Thoracic aorta (tissue), 2 donors: ENCODE data around the gene KRTAP8-1. TPM values are rescaled to one million over a fixed set of nuclear protein-coding genes. Genes with fewer than 3 reads are reported as not detected.

Source experiments
- ATAC-seq: fragments of 150-250 bp; one replicate; pipeline ENCODE4 v1.8.0; 2017; ENCODE audit warnings: low read depth; ENCODE audit not compliant: insufficient number of reproducible peaks, low FRiP score
- DNase-seq: peaks from one replicate; pipeline ENCODE4 v3.0.0-alpha.2; 2020; ENCODE audit warnings: low spot score
- H3K27ac ChIP-seq, 2 donors: fragments of 200-600 bp; sonication (generic); 1 replicate in 1 of 2; 2 replicates in 1 of 2; pipeline ENCODE4 v1.5.1; 2016; ENCODE audit warnings: mild to moderate bottlenecking in 2 of 2, moderate library complexity in 2 of 2
- H3K27me3 ChIP-seq: fragments of 200-600 bp; sonication (generic); replicated peaks from 2 replicates; pipeline ENCODE4 v1.6.0; 2016; ENCODE audit warnings: mild to moderate bottlenecking; ENCODE audit not compliant: insufficient read depth
- H3K36me3 ChIP-seq: fragments of 200-600 bp; sonication (generic); one replicate; pipeline ENCODE4 v1.5.1; 2016
- H3K4me1 ChIP-seq, 2 donors: fragments of 200-600 bp; sonication (generic); 1 replicate in 1 of 2; 2 replicates in 1 of 2; pipeline versions ENCODE4 v1.5.1 to v1.6.0; 2016; ENCODE audit warnings: low read depth in 2 of 2, mild to moderate bottlenecking in 1 of 2; ENCODE audit not compliant: control insufficient read depth in 1 of 2
- H3K4me3 ChIP-seq: fragments of 200-600 bp; sonication (generic); 2 replicates; pipeline ENCODE4 v1.5.1; 2016; ENCODE audit warnings: mild to moderate bottlenecking
- H3K9me3 ChIP-seq: fragments of 200-600 bp; sonication (generic); 2 replicates; pipeline ENCODE4 v1.5.1; 2016
- total RNA-seq, 2 donors: library from RNA; depleted of rRNA; stranded (reverse); fragments of >200 nt; gene quantifications; one replicate each; pipeline versions ENCODE4 v1.1.0 to v1.2.3, GENCODE V29; 2016
- TF ChIP-seq, protein P1 (sequence below): fragments of 200-600 bp; sonication (generic); IDR thresholded peaks from one replicate; pipeline ENCODE4 v1.5.1; 2019; ENCODE audit warnings: antibody characterized with exemption

Gene KRTAP8-1
- total RNA-seq, 2 donors from 2014 or later, result not detected

DNA sequence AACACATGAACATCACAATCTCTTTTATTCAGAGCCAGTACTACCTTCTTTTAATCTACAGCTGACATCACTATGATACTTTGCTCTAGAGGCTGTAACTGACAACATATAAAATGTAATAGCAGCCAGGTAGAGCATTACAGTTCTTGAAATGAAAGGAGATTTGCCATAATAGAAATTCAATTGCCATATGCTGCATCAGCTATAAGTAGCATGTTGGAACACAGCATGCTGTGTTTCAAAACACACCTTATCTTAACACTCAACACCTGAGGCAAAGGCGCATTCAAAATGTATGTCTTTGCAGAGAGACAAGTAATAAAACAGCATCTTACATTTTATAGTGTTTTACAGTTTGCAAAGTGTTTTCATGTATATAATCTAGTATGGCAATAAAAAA is 33.8 kb downstream of the KRTAP8-1 start:
- DNase-seq, result no peak
- Histone ChIP-seq H3K27me3 (no peaks in the 10 kb centered on the region), H3K4me1 (no peaks in the 10 kb centered on the region), H3K27ac (no peak overlapping the region), H3K9me3 (no peaks in the 10 kb centered on the region), H3K36me3 (no peaks in the 10 kb centered on the region), H3K4me3 (no peak overlapping the region)
- no peak for ATAC-seq
- TF ChIP-seq, protein P1, sequence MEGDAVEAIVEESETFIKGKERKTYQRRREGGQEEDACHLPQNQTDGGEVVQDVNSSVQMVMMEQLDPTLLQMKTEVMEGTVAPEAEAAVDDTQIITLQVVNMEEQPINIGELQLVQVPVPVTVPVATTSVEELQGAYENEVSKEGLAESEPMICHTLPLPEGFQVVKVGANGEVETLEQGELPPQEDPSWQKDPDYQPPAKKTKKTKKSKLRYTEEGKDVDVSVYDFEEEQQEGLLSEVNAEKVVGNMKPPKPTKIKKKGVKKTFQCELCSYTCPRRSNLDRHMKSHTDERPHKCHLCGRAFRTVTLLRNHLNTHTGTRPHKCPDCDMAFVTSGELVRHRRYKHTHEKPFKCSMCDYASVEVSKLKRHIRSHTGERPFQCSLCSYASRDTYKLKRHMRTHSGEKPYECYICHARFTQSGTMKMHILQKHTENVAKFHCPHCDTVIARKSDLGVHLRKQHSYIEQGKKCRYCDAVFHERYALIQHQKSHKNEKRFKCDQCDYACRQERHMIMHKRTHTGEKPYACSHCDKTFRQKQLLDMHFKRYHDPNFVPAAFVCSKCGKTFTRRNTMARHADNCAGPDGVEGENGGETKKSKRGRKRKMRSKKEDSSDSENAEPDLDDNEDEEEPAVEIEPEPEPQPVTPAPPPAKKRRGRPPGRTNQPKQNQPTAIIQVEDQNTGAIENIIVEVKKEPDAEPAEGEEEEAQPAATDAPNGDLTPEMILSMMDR, result no peak

DNA sequence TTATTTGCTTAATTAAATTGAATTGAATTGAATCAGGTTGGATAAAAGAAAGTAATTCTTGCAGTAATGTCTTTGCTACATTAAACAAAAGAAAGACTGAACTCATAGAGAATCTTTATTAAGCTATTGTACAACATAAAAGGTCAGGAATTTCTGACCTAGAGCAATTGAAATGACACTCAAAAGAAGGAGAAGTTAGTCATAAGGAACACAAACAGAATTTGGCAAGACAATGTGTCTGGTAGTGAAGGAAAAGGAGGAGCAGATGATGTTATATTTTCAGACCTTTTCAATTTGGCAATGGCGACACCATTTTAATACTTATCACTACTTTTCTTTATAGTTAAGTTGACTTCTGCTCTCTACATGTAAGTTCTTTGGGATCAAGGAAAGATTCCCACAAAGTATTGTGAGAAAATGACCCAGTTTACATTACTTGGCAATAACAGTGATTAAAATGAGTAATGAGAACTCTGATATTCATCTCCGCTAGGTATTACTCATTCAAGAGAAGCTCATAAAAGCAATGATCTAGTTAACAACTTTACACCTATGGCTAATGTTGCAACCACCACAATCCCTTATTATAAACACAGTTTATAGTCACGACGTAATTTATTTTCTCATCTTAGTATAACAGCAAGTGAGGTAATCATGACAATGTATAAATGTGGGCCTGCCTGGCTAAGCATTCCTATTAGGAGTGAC is 43.2 kb downstream of the KRTAP8-1 start:
- H3K4me1 ChIP-seq, result no peaks in the 10 kb centered on the region
- no peak overlapping the region for H3K27ac ChIP-seq
- DNase-seq (no peak), ATAC-seq (no peak)
- no peaks in the 10 kb centered on the region for H3K36me3 ChIP-seq
- H3K4me3 ChIP-seq, result no peak overlapping the region
- TF ChIP-seq, protein P1, result no peak
- no peaks in the 10 kb centered on the region for H3K9me3 ChIP-seq
- H3K27me3 ChIP-seq, result no peaks in the 10 kb centered on the region

Other genes with a start within 250 kb of the KRTAP8-1 start
- gene KRTAP22-2, start 222.9 kb downstream of the KRTAP8-1 start, total RNA-seq, result not detected
- gene KRTAP6-3, start 220.8 kb downstream of the KRTAP8-1 start, total RNA-seq, result not detected
- not detected for gene KRTAP6-2, start 214.4 kb downstream of the KRTAP8-1 start, total RNA-seq
- not detected for gene KRTAP22-1, start 212.2 kb downstream of the KRTAP8-1 start, total RNA-seq
- not detected for gene KRTAP6-1, start 199.3 kb downstream of the KRTAP8-1 start, total RNA-seq
- not detected for gene KRTAP20-1, start 196.8 kb downstream of the KRTAP8-1 start, total RNA-seq
- not detected for gene KRTAP20-4, start 192.6 kb downstream of the KRTAP8-1 start, total RNA-seq
- not detected for gene KRTAP20-2, start 178.1 kb downstream of the KRTAP8-1 start, total RNA-seq
- gene KRTAP20-3, start 170.4 kb downstream of the KRTAP8-1 start, total RNA-seq, result not detected
- not detected for gene KRTAP21-3, start 94.5 kb downstream of the KRTAP8-1 start, total RNA-seq
- not detected for gene KRTAP21-2, start 66.0 kb downstream of the KRTAP8-1 start, total RNA-seq
- not detected for gene KRTAP21-1, start 57.8 kb downstream of the KRTAP8-1 start, total RNA-seq
- gene KRTAP7-1, start 16.5 kb upstream of the KRTAP8-1 start, total RNA-seq, result not detected
- not detected for gene KRTAP11-1, start 68.3 kb upstream of the KRTAP8-1 start, total RNA-seq
- gene KRTAP19-8, start 225.2 kb upstream of the KRTAP8-1 start, total RNA-seq, result not detected